C4-2B (cell line): ENCODE data around the gene ENTPD6.

Source experiments
- ZFX ChIP-seq: fragments of 450-650 bp; IDR thresholded peaks from 2 replicates; pipeline ENCODE4 v1.6.1; 2017
- TF ChIP-seq, protein P1 (sequence below): fragments of 450-650 bp; conservative IDR thresholded peaks from 2 replicates; pipeline ENCODE4 v1.5.1; 2017; ENCODE audit warnings: mild to moderate bottlenecking

DNA sequence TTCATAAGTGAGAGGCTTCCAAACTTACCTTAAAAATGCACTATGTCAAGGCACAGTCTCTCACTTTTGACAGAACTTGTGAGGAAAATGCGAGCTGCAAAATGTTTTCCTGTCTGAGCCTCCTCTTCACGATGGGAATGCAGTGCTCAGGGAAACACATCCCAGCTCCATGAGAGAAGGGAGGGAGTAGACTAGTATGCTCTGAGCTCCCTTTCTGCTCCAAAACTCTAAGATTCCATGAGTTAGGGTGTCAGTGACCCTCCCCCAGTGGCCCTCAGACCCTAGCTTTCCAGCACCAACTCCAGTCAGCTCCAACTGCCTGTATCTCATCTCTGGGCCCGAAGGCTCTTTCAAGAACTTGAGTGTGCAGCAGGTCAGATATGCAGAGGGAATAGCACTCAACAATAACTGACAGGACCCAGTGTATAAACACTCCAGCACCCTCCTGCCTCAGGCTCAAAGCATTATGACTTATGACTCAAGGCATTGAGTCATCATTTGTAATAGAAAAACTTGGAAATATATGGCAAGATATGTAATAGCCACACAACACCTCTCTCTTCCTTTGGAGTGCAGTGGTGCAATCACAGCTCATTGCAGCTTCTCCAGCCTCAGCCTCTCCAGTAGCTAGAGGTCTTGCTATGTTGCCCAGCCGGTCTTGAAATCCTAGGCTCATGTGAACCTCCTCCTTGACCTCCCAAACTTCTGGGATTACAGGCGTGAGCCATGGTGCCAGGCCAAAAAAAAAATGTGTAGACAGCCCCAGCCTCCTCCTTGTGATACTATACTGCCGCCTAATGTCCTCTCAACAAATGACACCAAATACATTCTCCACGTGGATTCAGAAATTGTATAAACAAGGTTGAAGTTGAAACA lies 16.7 kb upstream of the ENTPD6 start:
- TF ChIP-seq, protein P1, sequence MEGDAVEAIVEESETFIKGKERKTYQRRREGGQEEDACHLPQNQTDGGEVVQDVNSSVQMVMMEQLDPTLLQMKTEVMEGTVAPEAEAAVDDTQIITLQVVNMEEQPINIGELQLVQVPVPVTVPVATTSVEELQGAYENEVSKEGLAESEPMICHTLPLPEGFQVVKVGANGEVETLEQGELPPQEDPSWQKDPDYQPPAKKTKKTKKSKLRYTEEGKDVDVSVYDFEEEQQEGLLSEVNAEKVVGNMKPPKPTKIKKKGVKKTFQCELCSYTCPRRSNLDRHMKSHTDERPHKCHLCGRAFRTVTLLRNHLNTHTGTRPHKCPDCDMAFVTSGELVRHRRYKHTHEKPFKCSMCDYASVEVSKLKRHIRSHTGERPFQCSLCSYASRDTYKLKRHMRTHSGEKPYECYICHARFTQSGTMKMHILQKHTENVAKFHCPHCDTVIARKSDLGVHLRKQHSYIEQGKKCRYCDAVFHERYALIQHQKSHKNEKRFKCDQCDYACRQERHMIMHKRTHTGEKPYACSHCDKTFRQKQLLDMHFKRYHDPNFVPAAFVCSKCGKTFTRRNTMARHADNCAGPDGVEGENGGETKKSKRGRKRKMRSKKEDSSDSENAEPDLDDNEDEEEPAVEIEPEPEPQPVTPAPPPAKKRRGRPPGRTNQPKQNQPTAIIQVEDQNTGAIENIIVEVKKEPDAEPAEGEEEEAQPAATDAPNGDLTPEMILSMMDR: peak; percentile 98
- TF ChIP-seq ZFX: no peak
